Activated naive CD4-positive, alpha-beta T cell treated with anti-CD3 and anti-CD28 coated beads, Interleukin-2, amount 10 ng/mL, durations not matched to agents 5 hours and 36 hours (primary cell): ENCODE data around the gene MPC1. TPM values are rescaled to one million over a fixed set of nuclear protein-coding genes. Genes with fewer than 3 reads are reported as not detected.

Experiments
- total RNA-seq, 2 experiments: library from RNA; stranded (reverse); gene quantifications; one replicate each; pipeline ENCODE4 v1.2.3, GENCODE V29; 2021

Gene MPC1
- 10 to 100 TPM; 23.1 to 24.6 TPM for total RNA-seq

GRCh38 chr6:166382933-166383801 is at the start of gene MPC1:
MPC1 (minus strand) TSS chr6:166382940; CDS start chr6:166382876, 64 bp downstream.

GRCh38 chr6:166342349-166343149 is 40.2 kb downstream of the MPC1 start, which contains the start of gene SFT2D1:
SFT2D1 (minus strand) TSS chr6:166342545; CDS start chr6:166342481, 64 bp downstream.

Other genes starting within 250 kb of the MPC1 start
- not detected for gene TBXT, start 215.1 kb downstream of the MPC1 start, total RNA-seq
- not detected for gene PRR18, start 74.5 kb downstream of the MPC1 start, total RNA-seq
- 10 to 100 TPM; 49.5 to 50.0 TPM for gene SFT2D1, start 40.4 kb downstream of the MPC1 start, total RNA-seq
- under 1 TPM; 0.20 to 0.36 TPM for gene RAMACL, start 203.7 kb upstream of the MPC1 start, total RNA-seq
- gene RPS6KA2, start 244.3 kb upstream of the MPC1 start, total RNA-seq, result 1 to 10 TPM; 4.5 to 5.2 TPM